T-helper 2 cell (primary cell): ENCODE measurements around the gene NFS1.
"Not testable (repeated sequence)": the region's sequence is repeated elsewhere in the genome, so short reads cannot be mapped to it uniquely, and the experiment has no call there.

Experiments
- DNase-seq, 5 experiments: peaks; one replicate each; pipeline versions ENCODE4 v3.0.0 to v3.0.0-alpha.2; 2012 to 2022

Gene NFS1

DNA sequence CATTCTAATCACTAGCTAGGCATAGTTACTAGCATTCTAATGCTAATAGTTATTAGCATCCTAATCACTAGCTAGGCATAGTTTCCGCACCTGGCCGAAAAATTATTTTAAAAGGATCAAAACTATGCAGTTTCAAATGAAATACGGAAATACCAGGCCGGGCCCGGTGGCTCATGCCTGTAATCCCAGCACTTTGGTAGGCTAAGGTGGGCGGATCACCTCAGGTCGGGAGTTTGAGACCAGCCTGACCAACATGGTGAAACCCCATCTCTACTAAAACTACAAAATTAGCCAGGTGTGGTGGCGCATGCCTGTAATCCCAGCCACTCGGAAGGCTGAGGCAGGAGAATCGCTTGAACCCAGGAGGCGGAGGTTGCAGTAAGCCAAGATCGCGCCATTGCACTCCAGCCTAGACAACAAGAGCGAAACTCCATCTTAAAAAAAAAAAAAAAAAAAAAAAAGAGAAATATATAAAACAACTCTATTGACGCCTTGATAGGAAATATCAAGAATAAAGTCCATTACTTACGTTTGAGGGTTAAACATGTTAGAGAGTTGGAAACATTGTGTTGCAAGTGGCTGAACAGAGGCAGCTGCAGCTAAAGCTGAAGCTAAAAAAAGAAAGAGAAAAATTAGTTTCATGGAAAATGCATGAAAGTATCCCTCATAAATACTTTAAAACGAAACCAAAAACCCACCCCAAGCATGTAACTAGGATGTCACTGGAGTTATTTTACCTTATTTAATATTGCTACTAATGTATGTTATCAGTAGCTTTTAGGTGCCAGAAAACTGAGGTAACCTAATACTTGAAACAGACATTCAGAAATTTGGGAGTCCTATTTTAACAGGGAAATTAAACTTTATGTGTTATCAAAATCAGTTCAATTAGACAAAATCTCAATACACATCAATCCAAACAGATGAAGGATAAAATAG is 7.7 kb upstream of the NFS1 start:
- not testable (repeated sequence) for DNase-seq

- DNase-seq = not testable (repeated sequence)
Observed at GRCh38 chr20:35705894-35706293, 6.7 kb upstream of the NFS1 start.

- DNase-seq = no peak
Observed at GRCh38 chr20:35704514-35705261, 5.5 kb upstream of the NFS1 start.

- DNase-seq = no peak
Observed at GRCh38 chr20:35702824-35703695, 3.9 kb upstream of the NFS1 start.

DNA sequence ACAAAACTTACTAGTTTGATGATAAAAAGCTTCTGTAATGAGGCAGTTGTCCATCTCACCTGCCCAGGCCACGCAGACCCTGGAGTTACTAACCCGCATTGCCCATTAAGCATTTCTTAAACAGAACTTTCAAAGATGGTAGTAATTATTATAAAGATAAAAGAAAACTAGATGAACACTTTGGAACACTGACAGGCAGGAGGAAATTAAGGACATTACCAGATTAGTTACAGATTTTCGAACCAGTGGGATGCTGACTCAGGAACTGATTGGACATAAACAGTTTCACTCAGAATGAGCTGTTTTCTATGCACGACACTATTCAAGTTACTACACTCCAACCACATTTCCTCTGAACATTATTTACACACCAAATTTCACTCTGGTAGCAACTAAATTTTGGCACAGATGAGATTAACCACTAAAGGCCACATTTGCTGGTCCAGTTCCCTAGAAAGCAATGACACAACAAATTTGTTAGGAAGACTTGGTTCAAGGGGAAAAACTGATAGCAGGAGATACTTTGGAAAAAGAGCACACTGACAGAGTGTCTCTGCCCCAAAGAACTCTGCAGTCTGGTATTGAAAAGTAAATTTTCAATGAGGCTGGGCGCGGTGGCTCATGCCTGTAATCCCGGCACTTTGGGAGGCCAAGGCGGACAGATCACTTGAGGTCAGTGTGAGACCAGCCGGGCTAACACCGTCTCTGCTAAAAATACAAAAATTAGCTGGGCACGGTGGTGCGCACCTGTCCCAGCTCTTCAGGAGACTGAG is 3.1 kb upstream of the NFS1 start:
- DNase-seq = no peak

- DNase-seq = no peak
Observed at GRCh38 chr20:35700625-35701148, 1.5 kb upstream of the NFS1 start.

DNA sequence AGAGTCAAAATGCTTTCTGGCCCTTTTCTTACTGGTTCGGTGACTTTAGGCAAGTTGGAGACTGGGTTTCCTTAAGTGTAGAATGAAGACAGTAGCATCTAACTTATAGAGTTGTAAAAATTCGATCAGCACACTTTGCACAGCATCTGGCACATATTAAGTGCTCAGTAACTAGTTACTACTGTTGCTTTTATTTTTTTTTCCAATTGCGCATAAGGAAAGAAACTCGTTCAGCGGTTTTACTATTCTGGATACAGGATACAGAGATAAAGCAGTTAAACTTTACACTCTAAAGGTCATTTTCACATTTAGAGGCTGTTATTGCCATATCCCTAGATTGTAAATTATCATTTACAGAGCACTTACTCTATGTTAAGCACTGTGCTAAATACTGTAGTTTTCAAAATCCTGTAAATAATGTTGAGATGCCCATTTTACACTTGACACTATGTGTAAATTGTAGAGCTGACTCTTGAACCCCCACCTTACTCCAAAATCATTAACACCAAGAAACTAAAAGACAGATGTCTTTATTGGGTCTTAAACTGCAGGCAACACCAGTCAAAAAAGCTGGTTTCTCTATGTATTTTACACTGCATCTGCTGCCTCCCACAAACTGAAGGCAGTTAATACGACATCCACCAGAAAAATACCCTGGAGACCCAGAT is 939 bp upstream of the NFS1 start:
- DNase-seq = no peak

DNA sequence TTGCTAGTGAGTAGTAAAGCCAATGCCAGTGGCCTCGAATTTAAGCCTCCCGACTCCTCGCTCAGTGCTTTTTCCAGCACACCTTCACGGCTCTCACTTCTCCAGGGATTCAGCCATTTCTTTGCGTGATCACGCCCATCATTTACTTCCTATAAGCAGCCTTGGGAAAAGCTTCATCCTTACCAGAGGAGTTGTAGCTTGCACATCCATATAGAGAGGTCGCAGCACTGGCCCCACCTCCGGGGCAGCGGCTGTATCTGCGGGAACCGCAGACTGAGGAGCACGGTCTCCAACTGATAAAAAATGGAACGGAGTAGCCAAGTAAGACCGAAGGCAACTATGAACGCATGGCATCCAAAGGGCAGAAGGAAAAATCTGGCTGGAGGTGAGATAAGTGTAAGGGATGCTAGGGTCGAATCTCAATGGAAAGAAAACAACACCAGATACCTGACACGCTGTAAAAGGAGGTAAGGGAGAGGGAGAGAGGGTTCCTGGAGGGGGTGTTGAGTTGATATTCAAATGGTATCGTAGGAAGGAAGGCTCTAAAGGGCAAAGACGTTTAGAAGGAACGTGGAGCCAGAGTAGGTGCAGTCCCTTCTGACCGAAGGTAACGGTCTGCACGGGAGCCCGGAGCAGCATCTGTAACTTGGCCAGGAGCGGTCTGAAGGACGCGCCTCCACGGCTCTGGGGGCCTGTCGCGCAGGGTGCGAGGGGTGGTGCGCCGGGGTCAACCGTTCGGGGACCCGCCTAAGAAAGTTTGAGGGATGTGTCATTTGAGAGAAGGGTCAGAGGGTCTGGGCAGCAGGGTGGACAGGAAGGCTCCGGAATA is 640 bp downstream of the NFS1 start:
- DNase-seq = peak in 2 of 5 experiments; percentile 2 to 15

- DNase-seq = no peak
Observed at GRCh38 chr20:35697696-35698297, 1.4 kb downstream of the NFS1 start.

DNA sequence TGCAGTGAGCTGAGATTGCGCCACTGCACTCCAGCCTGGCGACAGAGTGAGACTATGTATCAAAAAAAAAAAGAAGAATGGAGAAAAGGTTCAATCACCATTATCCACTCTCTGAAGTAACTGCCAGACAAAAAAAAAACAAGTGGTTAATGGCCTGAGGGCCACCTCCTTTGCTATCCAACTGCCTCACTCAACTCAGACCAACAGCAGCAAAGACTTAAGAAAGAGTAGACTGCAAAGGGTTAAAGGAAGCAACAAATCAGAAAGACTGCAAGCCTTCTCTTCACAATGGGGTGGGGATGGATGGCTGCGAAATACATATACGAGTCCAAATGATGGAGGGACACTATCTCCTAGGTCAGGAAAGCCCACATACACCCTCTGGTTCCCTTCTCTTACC is 3.2 kb downstream of the NFS1 start:
- no peak for DNase-seq

GRCh38 chr20:35695245-35695749 is 3.9 kb downstream of the NFS1 start:
- no peak for DNase-seq

GRCh38 chr20:35690265-35690664 is 8.9 kb downstream of the NFS1 start:
- no peak for DNase-seq

GRCh38 chr20:35686872-35687271 is 12.3 kb downstream of the NFS1 start:
- not testable (repeated sequence) for DNase-seq

DNA sequence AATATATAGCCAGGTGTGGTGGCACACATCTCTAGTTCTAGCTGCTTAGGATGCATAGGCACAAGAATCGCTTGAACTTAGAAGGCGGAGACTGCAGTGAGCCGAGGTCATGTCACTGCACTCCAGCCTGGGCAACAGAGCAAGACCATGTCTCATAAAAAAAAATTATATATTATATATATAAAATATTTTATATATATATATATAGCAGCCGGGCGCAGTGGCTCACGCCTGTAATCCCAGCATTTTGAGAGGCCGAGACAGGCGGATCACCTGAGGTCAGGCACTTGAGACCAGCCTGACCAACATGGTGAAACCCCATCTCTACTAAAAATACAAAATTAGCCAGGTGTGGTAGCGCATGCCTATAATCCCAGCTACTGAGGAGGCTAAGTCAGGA is 13.8 kb downstream of the NFS1 start:
- not testable (repeated sequence) for DNase-seq

GRCh38 chr20:35681960-35682359 is 17.2 kb downstream of the NFS1 start:
- no peak for DNase-seq

DNA sequence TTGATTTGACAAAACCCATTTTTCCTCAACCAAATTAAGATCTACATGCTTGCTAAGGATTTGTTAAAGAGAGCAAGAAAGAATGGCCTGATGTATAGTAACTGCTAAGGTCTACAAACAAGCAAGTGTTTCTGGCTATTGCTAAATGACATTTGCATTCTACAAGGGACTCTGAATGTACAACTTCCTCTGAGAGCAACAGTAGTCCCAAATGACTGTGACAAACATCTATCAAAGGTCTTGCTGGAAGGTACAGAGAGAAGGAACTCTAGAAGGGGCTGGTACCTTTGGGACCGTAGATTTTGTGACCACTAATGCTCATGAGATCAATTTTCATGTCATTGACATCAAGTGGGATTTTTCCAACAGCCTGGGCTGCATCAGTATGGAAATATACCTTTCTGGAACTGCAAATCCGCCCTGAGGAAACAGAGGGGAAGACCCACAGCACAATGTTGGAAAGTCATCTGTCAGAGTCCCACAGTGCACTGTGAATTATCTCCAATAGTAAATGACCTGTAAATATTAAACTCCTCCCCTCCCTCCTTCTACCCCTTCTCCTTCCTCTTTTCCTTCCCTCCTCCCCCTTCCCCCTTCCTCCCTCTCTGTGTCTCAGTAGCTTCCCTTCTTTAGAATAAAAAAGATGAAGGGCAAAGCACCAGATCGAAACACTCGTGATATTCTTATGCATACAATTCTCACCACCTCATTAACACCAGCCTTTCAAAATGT is 18.5 kb downstream of the NFS1 start:
- DNase-seq = no peak

DNA sequence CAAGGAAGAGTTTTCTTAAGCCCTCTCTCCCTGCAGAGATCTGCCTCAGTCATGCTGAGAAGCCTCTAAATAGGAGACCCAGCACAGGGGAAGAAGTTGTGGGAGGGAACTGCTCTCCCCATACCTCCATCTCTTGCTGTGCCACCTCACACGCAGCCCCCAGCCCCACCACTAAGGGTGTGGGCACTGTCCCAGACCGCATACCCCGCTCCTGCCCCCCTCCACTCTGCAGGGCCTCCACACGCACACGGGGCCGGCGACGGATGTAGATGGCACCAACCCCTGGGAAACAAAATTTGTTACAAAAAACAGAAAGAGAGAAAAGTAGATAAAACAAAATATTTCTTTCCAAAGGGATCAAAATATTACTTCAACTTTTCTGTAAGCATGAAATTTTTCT is 24.2 kb downstream of the NFS1 start:
- DNase-seq = no peak

GRCh38 chr20:35673884-35674283 is 25.3 kb downstream of the NFS1 start:
- no peak for DNase-seq

DNA sequence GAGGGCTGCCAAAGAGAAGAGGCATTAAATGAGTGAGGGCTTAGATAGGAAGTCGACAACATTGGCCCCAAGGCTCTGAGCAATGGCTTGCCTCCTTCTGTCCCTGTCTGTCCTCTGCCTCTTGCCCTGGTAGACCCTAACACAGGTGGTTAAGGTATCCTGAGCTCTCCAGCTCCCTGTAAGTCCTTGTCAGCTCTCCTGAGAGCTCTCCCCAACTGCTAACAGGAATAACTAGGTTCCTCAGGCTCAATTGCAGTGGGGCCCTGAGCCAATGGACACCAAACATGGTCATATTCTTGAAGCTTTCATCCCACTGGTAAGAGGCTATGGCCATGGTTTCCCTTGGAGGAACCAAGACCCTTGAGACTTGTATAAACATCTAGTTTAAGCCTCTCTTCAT is 29.5 kb downstream of the NFS1 start:
- no peak for DNase-seq
